H1 (cell line): Measurements from ENCODE around the gene BAIAP2. TPM values are rescaled to one million over a fixed set of nuclear protein-coding genes. Genes with fewer than 3 reads are reported as not detected.
A peak's percentile ranks its signal among the peaks of the same experiment; 100 is the strongest.

ENCODE experiments used
- ATF3 ChIP-seq: IDR thresholded peaks from 2 replicates; pipeline ENCODE4 v1.6.1; 2011; ENCODE audit warnings: low read depth, mild to moderate bottlenecking, low read length; ENCODE audit not compliant: insufficient read depth
- BRCA1 ChIP-seq: IDR thresholded peaks from 2 replicates; pipeline ENCODE4 v1.6.1; 2012; ENCODE audit warnings: low read depth, low read length, improper control_type of control experiment
- CREB1 ChIP-seq: IDR thresholded peaks from 2 replicates; pipeline ENCODE4 v1.6.1; 2012; ENCODE audit warnings: inconsistent platforms
- CTBP2 ChIP-seq: IDR thresholded peaks from 2 replicates; pipeline ENCODE4 v1.7.0; 2011; ENCODE audit warnings: borderline replicate concordance, mild to moderate bottlenecking, moderate library complexity, mixed read lengths, low read length; ENCODE audit not compliant: insufficient read depth, insufficient read length
- HDAC2 ChIP-seq, 2 experiments: fragments of 300-600 bp in 1 of 2; sonication (generic) in 1 of 2; IDR thresholded peaks; 2 replicates each; pipeline ENCODE4 v1.6.1; 2011 to 2012; ENCODE audit warnings: low read depth in 2 of 2, low read length in 2 of 2, mild to moderate bottlenecking in 2 of 2, moderate library complexity in 2 of 2, borderline replicate concordance in 1 of 2, inconsistent platforms in 1 of 2
- POLR2A ChIP-seq, 2 experiments: IDR thresholded peaks; 1 replicate in 1 of 2; 2 replicates in 1 of 2; pipeline ENCODE4 v1.6.1; 2011; ENCODE audit warnings: low read depth in 2 of 2, low read length in 2 of 2, mild to moderate bottlenecking in 2 of 2; ENCODE audit errors: control extremely low read depth in 1 of 2
- RAD21 ChIP-seq, 2 experiments: IDR thresholded peaks in 1 of 2; conservative IDR thresholded peaks in 1 of 2; 2 replicates each; pipeline ENCODE4 v1.6.1; 2011; ENCODE audit warnings: low read depth in 2 of 2, low read length in 2 of 2, improper control_type of control experiment in 1 of 2, inconsistent platforms in 1 of 2, mild to moderate bottlenecking in 1 of 2, moderate library complexity in 1 of 2
- RBBP5 ChIP-seq: IDR thresholded peaks from 2 replicates; pipeline ENCODE4 v1.7.1; 2012; ENCODE audit warnings: low read depth, mild to moderate bottlenecking, inconsistent platforms, low read length, moderate library complexity, borderline replicate concordance
- SIN3A ChIP-seq, 2 experiments: IDR thresholded peaks in 1 of 2; conservative IDR thresholded peaks in 1 of 2; 2 replicates each; pipeline ENCODE4 v1.6.1; 2011 to 2012; ENCODE audit warnings: low read length in 2 of 2, improper control_type of control experiment in 1 of 2, low read depth in 1 of 2, mild to moderate bottlenecking in 1 of 2
- SP4 ChIP-seq: IDR thresholded peaks from 2 replicates; pipeline ENCODE4 v1.6.1; 2012; ENCODE audit warnings: low read length, inconsistent platforms
- TAF7 ChIP-seq: optimal IDR thresholded peaks from 2 replicates; pipeline ENCODE3; 2011; ENCODE audit warnings: low read depth, mild to moderate bottlenecking, inconsistent platforms, low read length, moderate library complexity, borderline replicate concordance
- TBP ChIP-seq: IDR thresholded peaks from 2 replicates; pipeline ENCODE4 v1.6.1; 2011; ENCODE audit warnings: low read depth, low read length, improper control_type of control experiment
- polyA plus RNA-seq, 7 experiments: library from polyadenylated mRNA; depleted of rRNA in 3 of 7; stranded (reverse) in 5 of 7; unstranded in 2 of 7; fragments of >200 nt in 5 of 7; fragments of 200-250 nt in 2 of 7; gene quantifications; 1 replicate in 5 of 7; 2 replicates in 1 of 7; 4 replicates in 1 of 7; pipeline versions ENCODE4 v1.2.1 to v1.2.3, GENCODE V29; 2011 to 2013; ENCODE audit warnings: missing spikeins in 2 of 7, mixed read lengths in 2 of 7
- total RNA-seq: library from RNA; stranded (reverse); fragmentation: NEBNext Ultra II Directional; extraction: Animal tissue kit (Norgen Biotek cat#: 25700); gene quantifications from 2 replicates; pipeline ENCODE4 v1.2.1, GENCODE V29; 2021
- TF ChIP-seq, protein P1 (sequence below): IDR thresholded peaks from 2 replicates; pipeline ENCODE4 v1.6.1; 2011; ENCODE audit warnings: low read length, improper control_type of control experiment

The BAIAP2 gene
- total and polyA plus RNA-seq, 2 of the 8 experiments (the other 6 are each of a cell fraction or from before 2014, with no cell fraction given), result 10.0 to 22.8 TPM

GRCh38 chr17:81101614-81102306 lies 66.8 kb downstream of the BAIAP2 start (continued):
- TF ChIP-seq CTBP2 (peak; percentile 58), POLR2A (IDR thresholded peaks at IDR 0.05; ENCODE audit: control extremely low read depth in 1 of 2, low read depth in 2 of 2, low read length in 2 of 2) (no peak), SIN3A (conservative IDR thresholded peaks at IDR 0.05 in 1 of 2, IDR thresholded peaks at IDR 0.05 in 1 of 2; ENCODE audit: low read depth in 1 of 2, low read length in 2 of 2) (peak; percentile 26 to 93; a peak in 3 of 4 replicates), BRCA1 (peak; percentile 57), SP4 (peak; percentile 75; the same call in 1 of the 2 replicates), ATF3 (0 out of 2 replicates have a peak, but pooled peaks have one; percentile 42), CREB1 (peak; percentile 74), TAF7 (peak; percentile 90), RBBP5 (no peak), HDAC2 (IDR thresholded peaks at IDR 0.05; ENCODE audit: borderline replicate concordance in 1 of 2, low read depth in 2 of 2, low read length in 2 of 2) (no peak), RAD21 (IDR thresholded peaks at IDR 0.05 in 1 of 2, conservative IDR thresholded peaks at IDR 0.05 in 1 of 2; ENCODE audit: low read depth in 2 of 2, low read length in 2 of 2) (peak; percentile 86 to 96), TBP (peak; percentile 42; the same call in 1 of the 2 replicates)
- TF ChIP-seq, protein P1, sequence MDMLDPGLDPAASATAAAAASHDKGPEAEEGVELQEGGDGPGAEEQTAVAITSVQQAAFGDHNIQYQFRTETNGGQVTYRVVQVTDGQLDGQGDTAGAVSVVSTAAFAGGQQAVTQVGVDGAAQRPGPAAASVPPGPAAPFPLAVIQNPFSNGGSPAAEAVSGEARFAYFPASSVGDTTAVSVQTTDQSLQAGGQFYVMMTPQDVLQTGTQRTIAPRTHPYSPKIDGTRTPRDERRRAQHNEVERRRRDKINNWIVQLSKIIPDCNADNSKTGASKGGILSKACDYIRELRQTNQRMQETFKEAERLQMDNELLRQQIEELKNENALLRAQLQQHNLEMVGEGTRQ, result 0 out of 2 replicates have a peak, but pooled peaks have one; percentile 3
